SH-SY5Y (cell line): ENCODE results near the gene LNPEP.

ENCODE experiments used
- GATA2 ChIP-seq: IDR thresholded peaks from 2 replicates; pipeline ENCODE4 v1.6.1; 2011; ENCODE audit warnings: mild to moderate bottlenecking, low read depth, low read length
- GATA3 ChIP-seq: IDR thresholded peaks from 2 replicates; pipeline ENCODE4 v1.6.1; 2011; ENCODE audit warnings: low read depth, mild to moderate bottlenecking, low read length, moderate library complexity

Gene LNPEP

GRCh38 chr5:97037819-97038218, 101.9 kb downstream of the LNPEP start:
- TF ChIP-seq GATA2, result no peak
- TF ChIP-seq GATA3, result no peak

GRCh38 chr5:97041239-97041638, 105.4 kb downstream of the LNPEP start:
- no peak for TF ChIP-seq GATA3
- TF ChIP-seq GATA2, result no peak

- TF ChIP-seq GATA2 (no peak), GATA3 (no peak)
Observed at GRCh38 chr5:97042996-97043395, 107.1 kb downstream of the LNPEP start.

- TF ChIP-seq GATA2 (no peak), GATA3 (no peak)
Observed at GRCh38 chr5:97043511-97043910, 107.6 kb downstream of the LNPEP start.

GRCh38 chr5:97044052-97044451, 108.2 kb downstream of the LNPEP start:
- TF ChIP-seq GATA2 (no peak), GATA3 (no peak)

- TF ChIP-seq GATA3 (no peak), GATA2 (no peak)
Observed at GRCh38 chr5:97046270-97046982, 110.5 kb downstream of the LNPEP start.

- TF ChIP-seq GATA2, result no peak
Observed at GRCh38 chr5:97047076-97047475, 111.2 kb downstream of the LNPEP start.

- TF ChIP-seq GATA2 (no peak), GATA3 (no peak)
Observed at GRCh38 chr5:97049175-97049574, 113.3 kb downstream of the LNPEP start.

GRCh38 chr5:97056263-97056662, 120.4 kb downstream of the LNPEP start:
- TF ChIP-seq GATA2 (no peak), GATA3 (no peak)

- TF ChIP-seq GATA2 (no peak), GATA3 (no peak)
Observed at GRCh38 chr5:97062046-97062445, 126.2 kb downstream of the LNPEP start.

GRCh38 chr5:97063251-97063650, 127.4 kb downstream of the LNPEP start:
- no peak for TF ChIP-seq GATA3
- TF ChIP-seq GATA2, result no peak

GRCh38 chr5:97065475-97065874, 129.6 kb downstream of the LNPEP start:
- no peak for TF ChIP-seq GATA2
- TF ChIP-seq GATA3, result no peak

GRCh38 chr5:97067296-97067850, 131.5 kb downstream of the LNPEP start:
- TF ChIP-seq GATA2 (no peak), GATA3 (no peak)

GRCh38 chr5:97070234-97070633, 134.4 kb downstream of the LNPEP start:
- TF ChIP-seq GATA3 (no peak), GATA2 (no peak)

GRCh38 chr5:97071101-97071500, 135.2 kb downstream of the LNPEP start:
- no peak for TF ChIP-seq GATA2
- no peak for TF ChIP-seq GATA3
